ENCODE measurements around the gene ABCC11. TPM values are rescaled to one million over a fixed set of nuclear protein-coding genes. Genes with fewer than 3 reads are reported as not detected.
A peak's percentile ranks its signal among the peaks of the same experiment; 100 is the strongest.
"Not testable (repeated sequence)": the region's sequence is repeated elsewhere in the genome, so short reads cannot be mapped to it uniquely, and the experiment has no call there.

Gene ABCC11
- polyA plus RNA-seq, 3 donors, result 0.11 to 0.22 (median 0.14) TPM

- DNase-seq (ENCODE audit: extremely low read depth in 1 of 11, low read depth in 9 of 11, low spot score in 4 of 11), result no peak
Measured at GRCh38 chr16:48256579-48257177, 9.3 kb upstream of the ABCC11 start.

- no peak for DNase-seq (ENCODE audit: extremely low read depth in 1 of 11, low read depth in 9 of 11, low spot score in 4 of 11)
Measured at GRCh38 chr16:48252013-48252412, 4.7 kb upstream of the ABCC11 start.

- no peak for DNase-seq (ENCODE audit: extremely low read depth in 1 of 11, low read depth in 9 of 11, low spot score in 4 of 11)
Measured at GRCh38 chr16:48250520-48251278, 3.4 kb upstream of the ABCC11 start.

GRCh38 chr16:48246066-48246465 lies 1.3 kb downstream of the ABCC11 start:
- DNase-seq (ENCODE audit: extremely low read depth in 1 of 11, low read depth in 9 of 11, low spot score in 4 of 11), result no peak

GRCh38 chr16:48244863-48245195 lies 2.5 kb downstream of the ABCC11 start:
- DNase-seq (ENCODE audit: extremely low read depth in 1 of 11, low read depth in 9 of 11, low spot score in 4 of 11), result peak in 1 of 11 donors; percentile 17

GRCh38 chr16:48244080-48244862 lies 3.1 kb downstream of the ABCC11 start, which contains the start of gene LONP2:
Gene LONP2, plus strand, starts transcription at chr16:48244300. Its CDS starts 89 bp downstream, at chr16:48244389.
- DNase-seq (ENCODE audit: extremely low read depth in 1 of 11, low read depth in 9 of 11, low spot score in 4 of 11), result peak; percentile 70 to 87 (median 84)

GRCh38 chr16:48240147-48240546 lies 7.2 kb downstream of the ABCC11 start:
- not testable (repeated sequence) for DNase-seq (ENCODE audit: extremely low read depth in 1 of 11, low read depth in 9 of 11, low spot score in 4 of 11)

GRCh38 chr16:48236286-48236685 lies 11.1 kb downstream of the ABCC11 start:
- DNase-seq (ENCODE audit: extremely low read depth in 1 of 11, low read depth in 9 of 11, low spot score in 4 of 11), result no peak

- no peak for DNase-seq (ENCODE audit: extremely low read depth in 1 of 11, low read depth in 9 of 11, low spot score in 4 of 11)
Measured at GRCh38 chr16:48235556-48236136, 11.7 kb downstream of the ABCC11 start.

GRCh38 chr16:48235058-48235555 lies 12.2 kb downstream of the ABCC11 start:
- DNase-seq (ENCODE audit: extremely low read depth in 1 of 11, low read depth in 9 of 11, low spot score in 4 of 11), result no peak

- DNase-seq (ENCODE audit: extremely low read depth in 1 of 11, low read depth in 9 of 11, low spot score in 4 of 11), result no peak
Measured at GRCh38 chr16:48234630-48235029, 12.7 kb downstream of the ABCC11 start.

- DNase-seq (ENCODE audit: extremely low read depth in 1 of 11, low read depth in 9 of 11, low spot score in 4 of 11), result no peak
Measured at GRCh38 chr16:48232493-48233040, 14.8 kb downstream of the ABCC11 start.

GRCh38 chr16:48231727-48232492 lies 15.4 kb downstream of the ABCC11 start:
- peak in 1 of 11 donors; percentile 2 for DNase-seq (ENCODE audit: extremely low read depth in 1 of 11, low read depth in 9 of 11, low spot score in 4 of 11)

GRCh38 chr16:48225456-48225855 lies 21.9 kb downstream of the ABCC11 start:
- DNase-seq (ENCODE audit: extremely low read depth in 1 of 11, low read depth in 9 of 11, low spot score in 4 of 11), result no peak

- no peak for DNase-seq (ENCODE audit: extremely low read depth in 1 of 11, low read depth in 9 of 11, low spot score in 4 of 11)
Measured at GRCh38 chr16:48223490-48223889, 23.8 kb downstream of the ABCC11 start.

- no peak for DNase-seq (ENCODE audit: extremely low read depth in 1 of 11, low read depth in 9 of 11, low spot score in 4 of 11)
Measured at GRCh38 chr16:48220891-48221290, 26.4 kb downstream of the ABCC11 start.

GRCh38 chr16:48218473-48218872 lies 28.9 kb downstream of the ABCC11 start:
- no peak for DNase-seq (ENCODE audit: extremely low read depth in 1 of 11, low read depth in 9 of 11, low spot score in 4 of 11)

GRCh38 chr16:48217708-48218107 lies 29.6 kb downstream of the ABCC11 start:
- no peak for DNase-seq (ENCODE audit: extremely low read depth in 1 of 11, low read depth in 9 of 11, low spot score in 4 of 11)
